GM11168 (cell line): ENCODE data around the gene ADCY9.

ENCODE experiments used
- in situ Hi-C: fragments of 300-500 bp; cut with MboI; formaldehyde crosslinking; loops from one replicate; pipeline ENCODE4 v1.12.0; 2022; ENCODE audit warnings: low sequenced_read_pairs; ENCODE audit not compliant: unreplicated experiment

ADCY9 gene

DNA sequence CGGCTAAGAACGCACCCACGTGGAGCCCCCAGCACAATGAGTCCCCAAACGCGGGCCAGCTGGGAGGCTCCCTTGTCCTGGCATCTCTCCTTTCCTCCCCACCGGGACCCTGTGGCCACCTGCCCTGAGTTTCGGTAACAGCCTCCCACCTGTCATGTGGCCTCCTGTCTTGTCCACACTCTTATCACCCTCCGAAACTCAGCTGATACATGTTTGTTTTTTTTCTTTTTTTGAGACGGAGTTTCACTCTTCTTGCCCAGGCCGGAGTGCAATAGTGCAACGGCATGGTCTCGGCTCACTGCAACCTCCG, 130.1 kb downstream of the ADCY9 start:
- in situ Hi-C loops: no loop called here

DNA sequence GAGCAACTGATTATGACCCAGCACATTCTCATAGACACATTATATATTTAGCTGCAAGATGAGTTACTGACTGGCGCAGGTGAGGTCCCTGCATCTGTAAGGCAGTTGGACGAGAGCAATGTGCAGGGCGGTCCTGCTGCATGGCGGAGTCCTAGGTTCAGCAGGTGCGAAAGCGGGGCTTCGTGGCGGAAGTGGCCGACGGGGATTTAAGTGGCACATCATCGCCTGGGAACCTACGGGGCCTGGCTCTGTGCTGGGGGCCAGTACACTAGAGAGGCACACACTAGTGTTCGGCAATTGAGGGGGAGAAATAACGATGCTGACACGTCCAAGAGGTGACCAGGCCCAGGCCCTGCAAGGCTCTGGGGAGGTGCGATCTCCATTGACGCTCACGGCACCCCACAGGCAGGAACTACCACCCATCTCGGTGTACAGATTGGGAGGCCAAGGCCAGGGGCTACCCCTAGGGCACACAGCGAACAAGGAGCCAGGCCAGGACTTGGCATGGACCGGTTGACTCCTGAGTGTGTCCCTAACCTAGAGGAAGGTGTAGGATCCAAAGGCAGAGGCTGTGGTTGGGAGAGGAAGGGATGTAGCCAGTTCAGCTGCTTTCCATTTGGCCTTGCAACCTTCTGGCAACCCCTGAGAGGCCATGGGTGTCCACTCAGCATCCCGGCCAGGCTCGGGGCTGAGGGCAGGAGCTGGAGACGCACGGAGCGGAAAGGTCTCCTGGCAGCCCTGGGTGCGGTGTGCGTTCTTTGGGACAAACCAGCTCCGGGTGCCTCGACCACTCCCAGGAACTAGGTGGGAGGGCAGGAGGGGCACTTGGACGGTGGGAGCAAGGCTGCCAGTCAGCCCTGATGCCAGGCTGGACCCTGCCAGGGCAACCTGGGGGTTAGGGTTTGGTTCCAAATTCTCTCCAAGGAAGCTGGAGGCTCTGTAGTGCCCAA, 131.9 kb downstream of the ADCY9 start:
- in situ Hi-C loops: no loop called here

DNA sequence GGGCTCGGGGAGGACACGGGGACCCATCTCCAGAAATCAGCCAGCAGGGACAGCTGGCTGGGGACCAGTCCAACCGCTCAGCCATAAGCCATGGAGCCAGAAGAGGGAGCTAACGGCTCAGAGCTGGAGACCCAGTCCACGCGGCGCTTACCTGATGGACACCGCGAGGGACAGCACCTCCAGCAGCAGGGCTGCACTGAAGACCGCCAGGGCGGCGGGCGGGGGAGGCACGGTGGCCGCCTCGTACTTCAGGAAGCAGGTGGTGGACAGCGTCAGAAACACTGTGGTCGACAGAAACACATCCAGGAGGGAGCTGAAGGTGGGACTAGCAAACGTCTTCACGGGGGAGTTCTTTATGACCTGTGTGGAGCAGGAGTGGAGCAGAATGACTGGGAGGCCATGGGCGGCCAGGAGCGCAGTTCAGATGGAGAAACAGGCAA, 133.1 kb downstream of the ADCY9 start:
- in situ Hi-C loops: no loop called here

DNA sequence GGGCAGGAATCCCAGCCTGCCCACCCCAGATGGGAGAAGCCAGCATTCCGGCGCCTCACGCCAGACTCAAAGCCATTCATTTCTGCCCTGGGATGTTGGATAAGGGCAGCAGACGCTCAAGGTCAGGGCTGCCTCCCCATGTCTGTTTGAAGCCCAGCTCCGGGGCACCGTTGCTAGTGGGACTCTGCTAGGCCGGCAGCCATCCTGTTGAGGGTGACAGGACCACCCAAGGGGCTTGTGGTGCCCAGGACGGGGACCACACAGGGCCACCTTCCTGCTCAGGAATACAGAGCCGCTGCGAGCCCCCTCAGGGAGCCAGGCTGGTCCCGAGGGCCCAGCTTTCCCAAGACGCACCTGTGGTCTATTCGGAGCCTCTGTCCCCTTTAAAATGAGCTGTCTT, 134.0 kb downstream of the ADCY9 start:
- in situ Hi-C loops: no loop called here

DNA sequence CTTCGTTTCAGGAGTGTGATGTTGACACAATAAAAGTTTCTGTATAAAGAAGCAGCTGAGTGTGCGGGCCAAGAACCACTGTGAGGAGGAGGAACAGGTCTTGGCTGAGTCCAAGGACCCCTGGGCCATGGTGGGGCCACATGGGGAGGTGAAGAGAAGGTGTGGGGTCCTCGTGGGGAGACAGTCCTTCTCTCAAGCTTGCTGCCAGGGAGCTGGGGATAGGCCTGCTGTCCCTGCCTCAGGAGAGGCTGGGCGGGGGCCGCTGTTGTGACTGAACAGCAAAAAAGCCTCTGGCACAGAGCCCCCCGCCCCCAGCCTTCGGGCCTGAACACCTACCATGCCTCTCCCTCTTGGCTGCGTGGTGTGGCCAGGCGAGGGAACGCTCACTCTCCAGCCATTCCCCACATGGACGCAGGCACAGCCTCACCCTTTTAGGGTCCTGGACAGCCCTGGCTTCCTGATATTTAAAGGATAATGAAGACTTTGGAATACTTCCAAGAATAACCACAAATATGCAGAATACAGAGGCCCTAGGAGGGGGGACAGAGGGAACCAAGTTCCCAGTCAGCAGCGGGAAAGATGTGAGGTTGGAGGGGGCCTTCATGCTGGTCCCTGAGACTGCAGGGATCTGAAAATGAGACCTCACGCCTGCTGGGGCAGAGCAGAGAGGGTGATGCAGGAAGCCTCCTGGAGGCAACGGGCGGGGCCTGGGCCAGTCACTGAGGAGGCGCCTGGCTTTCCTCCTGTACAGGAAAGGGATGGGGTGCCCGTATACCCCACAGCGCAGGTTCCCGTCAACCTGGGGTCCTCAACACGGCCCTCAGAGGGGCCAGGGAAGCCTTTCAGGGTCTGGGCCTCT, 135.8 kb downstream of the ADCY9 start:
- in situ Hi-C loops: no loop called here

DNA sequence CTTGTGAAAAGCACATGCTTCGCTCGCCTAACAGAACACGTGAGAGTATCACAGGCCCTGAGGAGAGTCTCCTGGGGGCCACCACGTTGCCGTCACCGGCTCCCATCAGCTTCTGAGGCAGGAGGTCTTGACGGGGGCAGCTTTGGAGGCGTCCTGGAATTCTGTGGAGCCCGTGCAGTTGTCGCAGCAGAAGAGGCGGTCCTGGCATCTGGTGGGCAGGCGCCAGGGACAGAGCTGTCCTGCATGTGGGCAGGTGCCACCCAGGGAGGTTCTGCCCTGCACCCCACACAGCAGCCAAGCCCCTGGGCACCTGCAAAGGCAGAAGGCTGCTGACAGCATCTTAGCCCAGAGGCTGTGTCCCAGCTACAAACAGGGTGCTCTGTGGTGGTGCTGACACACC, 136.7 kb downstream of the ADCY9 start:
- in situ Hi-C loops: no loop called here

DNA sequence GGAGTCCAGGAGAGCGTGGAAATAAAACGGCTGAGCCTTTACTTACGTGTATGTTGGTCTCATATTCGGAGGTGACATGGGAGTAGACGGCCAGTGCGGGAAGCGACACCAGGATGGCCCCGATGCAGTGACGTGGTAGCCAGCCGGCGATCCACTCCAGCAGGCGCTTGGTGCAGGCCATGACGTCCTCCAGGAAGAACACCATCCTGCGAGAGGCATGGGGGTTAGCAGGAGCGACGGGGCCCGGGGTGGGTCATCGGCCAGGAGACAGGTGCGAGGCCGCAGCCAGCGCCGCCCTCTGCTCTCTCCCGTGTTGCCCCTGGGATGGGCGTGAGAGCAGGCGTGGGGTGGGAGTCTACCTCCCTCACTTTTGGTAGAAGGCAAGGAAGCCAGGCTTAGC, 137.2 kb downstream of the ADCY9 start:
- in situ Hi-C loops: no loop called here

DNA sequence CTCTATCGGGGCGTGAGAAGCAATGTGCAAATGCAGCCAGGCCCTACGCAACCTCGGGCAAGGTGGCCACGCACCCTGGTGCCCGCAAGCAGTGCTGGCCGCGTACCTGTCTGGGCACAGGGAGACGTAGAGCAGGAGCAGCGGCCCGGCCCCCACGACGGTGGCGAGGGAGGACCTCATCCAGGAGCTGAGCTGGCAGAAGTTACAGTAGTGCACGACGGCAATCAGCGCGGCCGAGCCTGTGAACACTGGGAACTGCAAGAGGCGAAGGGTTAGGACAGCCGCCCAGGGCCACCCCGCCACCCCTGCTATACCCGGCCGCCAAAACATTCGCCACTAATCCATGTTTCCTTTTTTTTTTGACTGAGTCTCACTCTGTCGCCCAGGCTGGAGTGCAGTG, 138.9 kb downstream of the ADCY9 start:
- in situ Hi-C loops: no loop called here

DNA sequence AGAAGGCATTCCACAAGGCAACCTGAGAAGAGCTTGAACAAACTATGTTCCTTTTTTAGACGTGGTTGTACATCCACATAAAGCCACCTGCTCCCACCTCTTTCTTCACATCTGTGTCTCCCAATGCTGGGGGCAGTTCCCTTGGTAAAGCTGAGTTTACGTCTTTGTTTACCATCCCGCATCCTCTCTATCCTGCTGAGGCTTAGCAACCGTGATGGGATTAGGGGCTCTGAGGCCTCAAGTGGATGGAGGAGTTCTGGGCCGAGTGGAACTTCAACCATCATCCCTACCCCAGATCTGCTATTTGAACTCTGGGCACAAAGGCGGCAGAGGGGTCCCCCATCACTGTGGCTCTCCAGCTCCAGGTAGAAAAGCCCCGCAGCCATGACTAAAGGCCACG, 141.5 kb downstream of the ADCY9 start:
- in situ Hi-C loops: no loop called here

DNA sequence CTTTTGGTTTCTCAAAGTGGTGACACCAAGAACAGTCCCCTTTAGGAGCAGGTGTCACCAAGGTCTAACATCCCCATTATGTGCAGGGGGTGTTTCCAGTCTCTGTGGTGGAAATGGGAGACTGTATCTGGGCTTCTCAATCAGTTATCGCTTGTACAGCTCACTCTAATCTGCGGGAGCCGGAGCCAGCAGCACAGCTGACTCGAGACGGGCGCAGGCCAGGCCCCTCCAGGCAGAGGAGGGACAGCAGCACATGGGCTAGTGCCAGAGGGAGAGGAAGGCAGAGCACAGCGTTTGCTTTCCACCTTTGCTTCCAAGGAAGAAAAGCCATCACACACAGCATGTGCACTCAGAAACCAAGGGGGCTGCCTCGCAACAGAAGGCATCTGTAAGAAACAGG, 144.5 kb downstream of the ADCY9 start:
- in situ Hi-C loops: no loop called here

DNA sequence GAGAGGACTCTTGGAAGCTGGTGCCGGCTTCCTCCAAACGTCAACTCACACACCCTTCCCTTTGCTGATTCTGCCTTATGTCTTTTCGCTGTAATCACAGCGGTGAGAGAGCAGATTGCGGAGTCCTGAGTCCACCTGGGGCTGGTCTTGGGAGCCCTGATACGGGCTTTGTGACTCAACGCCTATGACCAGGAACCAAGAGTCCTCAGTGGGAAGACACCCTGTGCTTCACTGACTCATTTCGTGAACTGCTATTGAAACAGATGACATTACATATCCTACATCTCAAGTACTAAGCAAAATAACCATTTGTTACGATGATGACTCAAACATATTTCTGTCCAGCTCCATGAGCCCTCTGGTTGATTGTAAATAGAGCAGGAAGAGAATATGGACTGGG, 145.0 kb downstream of the ADCY9 start:
- in situ Hi-C loops: no loop called here

DNA sequence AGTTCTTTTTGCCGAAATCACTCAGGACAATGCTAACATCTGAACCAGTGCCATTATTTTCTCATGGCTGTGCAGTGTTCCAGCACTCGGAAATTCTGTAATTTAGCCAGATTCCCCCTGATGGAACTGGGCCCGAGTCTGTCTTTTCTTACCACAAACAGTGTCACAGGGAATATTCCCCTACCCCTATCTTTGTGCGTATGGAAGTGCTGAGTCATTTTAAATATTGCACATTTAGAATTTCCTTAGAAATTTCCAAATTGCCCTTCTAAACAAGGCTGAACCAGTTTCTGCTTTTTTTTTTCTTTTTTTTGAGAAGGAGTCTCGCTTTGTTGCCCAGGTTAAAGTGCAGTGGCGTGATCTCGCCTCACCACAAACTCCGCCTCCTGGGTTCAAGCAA, 147.7 kb downstream of the ADCY9 start:
- in situ Hi-C loops: no loop called here

DNA sequence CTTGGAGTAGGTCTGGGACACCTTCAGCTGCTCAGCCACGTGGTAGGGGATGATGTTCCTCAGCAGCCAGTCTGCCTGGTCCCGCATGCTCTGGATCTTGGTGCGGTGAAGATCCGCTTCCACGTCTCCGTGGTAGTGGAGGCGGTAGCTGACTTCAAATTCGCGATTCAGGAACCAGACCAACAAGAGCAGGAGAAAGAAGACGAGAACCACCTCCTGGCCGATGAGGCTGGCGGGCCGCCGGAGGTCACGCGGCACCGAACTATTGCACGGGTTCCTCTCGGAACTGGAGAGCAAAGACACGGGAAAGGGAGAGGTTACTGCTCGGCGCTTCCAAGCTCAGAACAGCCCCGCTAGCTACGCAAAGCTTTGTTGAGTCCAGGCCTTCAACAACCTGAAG, 149.6 kb downstream of the ADCY9 start:
- in situ Hi-C loops: no loop called here

DNA sequence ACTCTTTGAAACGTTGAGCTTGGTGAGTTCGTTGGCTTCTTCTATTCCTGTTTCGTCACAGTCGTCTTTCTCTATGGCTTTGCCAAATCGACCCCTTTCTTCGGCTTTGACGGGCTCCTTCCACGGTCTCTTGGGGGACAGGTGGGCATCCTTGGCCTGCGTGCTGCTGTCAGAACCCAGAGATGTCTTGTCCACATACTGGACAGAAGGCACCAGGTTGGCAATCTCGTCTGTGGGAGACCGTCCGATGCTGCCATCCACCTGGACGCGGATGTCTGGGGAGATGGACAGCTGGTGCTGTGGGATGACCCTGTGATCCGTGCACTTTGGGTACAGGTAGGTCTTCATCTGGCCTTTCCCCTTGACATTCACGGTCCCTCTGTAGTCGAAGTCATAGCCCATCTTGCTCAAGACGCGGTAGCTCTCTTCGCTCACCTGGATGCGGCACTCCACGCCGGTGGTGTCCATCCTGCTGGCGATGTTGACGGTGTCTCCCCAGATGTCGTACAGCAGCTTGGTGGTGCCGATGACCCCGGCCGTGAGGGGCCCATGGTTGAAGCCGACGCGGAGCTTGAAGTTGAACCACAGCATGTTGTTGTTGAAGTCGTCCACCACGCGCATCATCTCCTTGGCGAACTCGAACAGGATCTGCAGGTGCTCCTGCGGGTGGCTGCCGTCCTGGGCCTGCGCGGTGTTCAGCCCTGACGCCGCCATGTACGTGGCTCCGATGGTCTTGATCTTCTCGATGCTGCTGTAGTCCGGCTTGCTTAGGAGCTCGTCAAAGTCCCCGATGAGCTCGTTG, 150.3 kb downstream of the ADCY9 start:
- in situ Hi-C loops: no loop called here

DNA sequence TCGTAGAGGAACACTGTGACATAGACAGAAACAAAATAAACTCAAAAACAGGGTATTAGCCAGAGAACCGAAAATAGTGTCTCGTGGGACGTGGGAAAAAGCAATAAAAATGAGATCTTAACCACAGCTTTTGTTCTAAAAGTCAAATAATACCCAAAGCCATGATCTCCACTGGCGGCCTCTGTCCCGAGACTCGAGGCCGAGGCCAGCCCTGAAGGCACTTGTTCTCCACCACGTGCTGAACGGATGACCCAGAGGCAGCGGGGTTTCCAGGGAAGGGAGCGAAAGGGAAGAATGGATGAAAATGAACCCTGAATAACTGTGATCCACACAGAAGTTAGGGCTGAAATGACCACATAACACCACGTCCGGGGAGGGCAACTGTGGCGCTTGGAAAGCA, 150.9 kb downstream of the ADCY9 start:
- in situ Hi-C loops: no loop called here

DNA sequence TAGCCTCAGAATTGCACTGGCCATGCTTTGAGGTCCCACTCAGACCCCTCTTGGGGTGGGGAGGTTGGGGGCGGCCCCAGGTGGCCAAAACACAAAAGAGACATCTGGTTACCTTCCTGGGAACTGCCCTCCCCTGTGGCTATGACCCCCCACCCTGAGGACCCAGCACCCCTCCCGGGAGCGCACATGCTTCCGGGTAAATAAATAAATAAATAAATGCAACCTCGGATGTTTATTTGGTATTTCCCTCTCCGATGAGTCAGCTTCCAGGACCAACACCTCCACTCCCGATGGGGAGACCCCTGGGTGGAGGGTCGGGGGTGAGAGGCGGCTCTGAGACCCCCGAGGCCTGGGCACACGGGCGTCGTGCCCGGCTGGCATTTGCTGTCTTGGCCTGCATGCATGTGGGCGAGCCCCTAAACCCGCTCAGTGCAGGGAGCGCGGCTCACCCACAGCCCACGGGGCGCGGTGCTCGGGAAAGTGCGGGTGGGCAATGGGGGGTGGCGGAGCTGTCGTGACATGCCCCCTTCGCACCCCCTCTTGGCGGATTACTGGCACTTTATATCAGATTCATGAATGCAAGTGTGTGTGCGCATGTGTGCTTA, 151.5 kb downstream of the ADCY9 start:
- in situ Hi-C loops: no loop called here

DNA sequence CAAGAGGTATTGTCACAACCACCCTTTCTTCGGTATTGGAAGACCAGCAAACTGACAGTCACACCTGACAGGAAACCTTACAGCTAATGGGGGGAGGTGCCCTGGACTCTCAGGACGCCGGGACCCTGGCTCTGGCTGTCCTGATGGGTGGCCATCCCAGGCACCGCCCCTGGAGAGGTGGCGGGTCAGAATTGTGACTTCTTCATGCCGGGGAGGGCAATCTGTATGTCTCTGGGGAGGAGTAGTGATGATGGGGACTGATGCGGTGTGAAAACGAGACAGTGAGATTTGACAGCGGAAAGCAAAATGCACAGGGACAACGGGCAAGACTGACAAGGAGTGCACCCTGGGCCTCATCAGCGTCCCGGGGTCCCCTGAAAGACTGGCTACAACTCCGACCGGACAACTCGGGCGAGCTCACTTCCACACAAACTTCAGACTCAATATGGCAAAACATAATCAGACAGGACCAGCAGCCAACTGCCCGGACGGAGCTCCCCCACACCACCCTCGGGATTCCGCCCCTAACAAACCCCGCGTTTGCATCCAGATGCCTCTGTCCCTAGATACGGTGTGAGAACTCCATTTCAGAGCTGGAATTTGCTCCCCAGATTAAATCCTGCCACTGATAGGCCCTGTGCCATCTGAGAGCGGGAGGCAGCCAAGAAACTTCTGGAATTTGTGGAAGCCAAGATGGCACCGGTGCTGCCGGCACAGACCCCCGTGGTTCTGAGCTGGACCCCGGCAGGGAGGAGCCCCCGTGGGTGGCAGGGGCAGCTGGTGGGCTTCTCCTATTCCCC, 152.2 kb downstream of the ADCY9 start:
- in situ Hi-C loops: no loop called here

DNA sequence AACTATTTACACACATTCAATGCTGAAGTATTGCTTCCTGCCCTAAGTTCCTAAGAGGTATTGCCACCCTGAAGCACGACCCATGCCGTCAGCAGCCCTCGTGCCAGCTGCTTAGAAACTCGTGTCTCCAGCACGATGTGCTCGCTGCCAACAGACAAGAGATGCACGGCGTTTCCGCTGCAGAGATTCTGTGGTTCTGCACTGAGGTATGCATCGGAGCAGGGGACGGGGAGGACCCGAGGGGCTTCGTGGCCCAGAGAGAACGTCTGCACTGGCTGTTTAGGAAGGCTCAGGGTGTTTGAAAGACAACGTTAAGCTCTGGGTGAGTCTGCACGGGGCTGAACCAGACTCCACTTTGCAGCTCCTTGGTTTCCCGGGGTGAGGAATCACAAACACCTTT, 153.0 kb downstream of the ADCY9 start:
- in situ Hi-C loops: no loop called here

DNA sequence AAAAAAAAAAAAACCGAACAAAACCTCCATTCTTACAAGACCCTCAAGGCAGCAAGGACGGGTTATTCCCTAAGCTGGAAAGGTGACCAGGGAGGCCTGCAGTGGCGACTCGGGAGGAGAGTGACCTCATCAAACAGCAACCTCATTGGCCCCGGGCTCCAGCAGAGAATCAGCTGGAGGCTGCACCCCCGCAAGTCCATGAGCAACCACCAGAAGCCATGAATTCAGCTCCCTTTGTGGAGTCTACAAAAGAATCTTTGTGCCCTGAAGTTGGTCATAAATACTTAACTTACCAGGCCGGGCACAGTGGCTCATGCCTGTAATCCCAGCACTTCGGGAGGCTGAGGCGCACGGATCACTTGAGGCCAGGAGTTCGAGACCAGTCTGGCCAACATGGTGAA, 154.8 kb downstream of the ADCY9 start:
- in situ Hi-C loops: no loop called here
